Endodermal cell (in vitro differentiated cells): Measurements from ENCODE around the gene RPL38. TPM values are rescaled to one million over a fixed set of nuclear protein-coding genes. Genes with fewer than 3 reads are reported as not detected.

Experiments
- DNase-seq: peaks from one replicate; pipeline ENCODE4 v3.0.0-alpha.2; 2017
- H3K27ac ChIP-seq: 2 replicates; pipeline ENCODE4 v1.5.1; 2013; ENCODE audit warnings: mild to moderate bottlenecking, low read depth, low read length, moderate library complexity
- H3K27me3 ChIP-seq: 2 replicates; pipeline ENCODE4 v1.6.1; 2013; ENCODE audit warnings: mild to moderate bottlenecking, low read length, moderate library complexity; ENCODE audit not compliant: insufficient read depth, control insufficient read depth, poor library complexity, severe bottlenecking
- H3K36me3 ChIP-seq: 2 replicates; pipeline ENCODE4 v1.7.0; 2013; ENCODE audit warnings: mild to moderate bottlenecking, low read length, moderate library complexity; ENCODE audit not compliant: control insufficient read depth, insufficient read depth
- H3K4me1 ChIP-seq: one replicate; pipeline ENCODE4 v1.7.0; 2013; ENCODE audit warnings: low read length; ENCODE audit not compliant: control insufficient read depth, insufficient read depth
- H3K4me3 ChIP-seq: 2 replicates; pipeline ENCODE4 v1.5.1; 2013; ENCODE audit warnings: mild to moderate bottlenecking, low read length, moderate library complexity
- H3K9ac ChIP-seq: 2 replicates; pipeline ENCODE4 v1.6.1; 2013; ENCODE audit warnings: mild to moderate bottlenecking, low read length, moderate library complexity; ENCODE audit not compliant: poor library complexity, severe bottlenecking; ENCODE audit errors: extremely low read depth
- H3K9me3 ChIP-seq: 2 replicates; pipeline ENCODE4 v1.6.1; 2013; ENCODE audit warnings: mild to moderate bottlenecking, low read length, moderate library complexity; ENCODE audit not compliant: control insufficient read depth
- H3K27ac Mint-ChIP-seq: 2 replicates; pipeline ENCODE4 v1.8.0; 2020; ENCODE audit warnings: mixed read lengths
- H3K27me3 Mint-ChIP-seq: 2 replicates; pipeline ENCODE4 v1.8.0; 2021; ENCODE audit warnings: mild to moderate bottlenecking, mixed read lengths; ENCODE audit not compliant: insufficient read depth
- H3K36me3 Mint-ChIP-seq: 2 replicates; pipeline ENCODE4 v1.8.0; 2020; ENCODE audit warnings: low read depth, mixed read lengths
- H3K4me1 Mint-ChIP-seq: 2 replicates; pipeline ENCODE4 v1.8.0; 2020; ENCODE audit warnings: mixed read lengths
- H3K4me3 Mint-ChIP-seq: 2 replicates; pipeline ENCODE4 v1.8.0; 2020; ENCODE audit warnings: mild to moderate bottlenecking, moderate library complexity, mixed read lengths
- H3K9me3 Mint-ChIP-seq: 2 replicates; pipeline ENCODE4 v1.8.0; 2020; ENCODE audit warnings: mild to moderate bottlenecking, mixed read lengths
- WGBS, 2 experiments: methylation state at CpG; one replicate each; pipeline versions ENCODE4 v1.1.5 to v1.1.7; 2013; ENCODE audit warnings: missing lambda C conversion rate in 2 of 2, mixed read lengths in 1 of 2; ENCODE audit not compliant: insufficient coverage in 1 of 2, insufficient read length in 1 of 2; 5-methylcytosine and 5-hydroxymethylcytosine counted together
- total RNA-seq, 2 donors: library from RNA; stranded (reverse); fragmentation: NEBNext Ultra II Directional in 1 of 2; extraction: Animal tissue kit (Norgen Biotek cat#: 25700) in 1 of 2; gene quantifications; 2 replicates in 1 of 2; 3 replicates in 1 of 2; pipeline ENCODE4 v1.2.1, GENCODE V29; 2021
- TF ChIP-seq, protein P1 (sequence below): fragments of 200-600 bp; sonication (generic); conservative IDR thresholded peaks from 2 replicates; pipeline ENCODE4 v1.5.0; 2021; ENCODE audit warnings: antibody characterized with exemption, mild to moderate bottlenecking

The RPL38 gene
- total RNA-seq, 2 donors from 2014 or later, result 1,155 to 1,199 TPM

DNA sequence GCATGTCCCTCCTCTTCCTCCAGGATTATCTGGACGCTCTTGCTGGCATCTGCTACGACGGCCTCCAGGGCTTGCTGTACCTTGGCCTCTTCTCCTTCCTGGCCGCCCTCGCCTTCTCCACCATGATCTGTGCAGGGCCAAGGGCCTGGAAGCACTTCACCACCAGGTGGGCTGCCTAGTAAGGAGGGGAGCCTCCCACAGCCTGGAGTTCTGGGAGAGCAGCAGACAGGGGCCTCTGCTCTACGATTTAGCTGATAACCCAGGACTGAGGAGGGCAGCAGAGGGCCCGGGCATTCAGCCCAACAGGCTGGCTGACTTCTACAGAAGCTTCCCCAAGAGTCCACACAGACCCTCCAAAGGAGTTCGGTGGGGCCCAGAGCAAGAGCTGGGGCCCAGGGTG is 48.7 kb downstream of the RPL38 start:
- Histone ChIP-seq H3K27ac (no peak overlapping the region), H3K36me3 (no peaks in the 10 kb centered on the region), H3K4me1 (no peaks in the 10 kb centered on the region), H3K9me3 (no peaks in the 10 kb centered on the region), H3K4me3 (no peak overlapping the region), H3K27me3 (no peaks in the 10 kb centered on the region), H3K9ac (no peak overlapping the region)
- Mint-ChIP-seq H3K36me3 (no peaks in the 10 kb centered on the region), H3K27me3 (peaks cover 8% of the 10 kb centered on the region), H3K4me3 (no peak overlapping the region), H3K27ac (no peak overlapping the region), H3K4me1 (peaks cover 2% of the 10 kb centered on the region), H3K9me3 (no peaks in the 10 kb centered on the region)
- WGBS, 2 experiments, result 84 to 90% methylated on average over 3 to 8 of the region's 8 CpGs
- TF ChIP-seq, protein P1, sequence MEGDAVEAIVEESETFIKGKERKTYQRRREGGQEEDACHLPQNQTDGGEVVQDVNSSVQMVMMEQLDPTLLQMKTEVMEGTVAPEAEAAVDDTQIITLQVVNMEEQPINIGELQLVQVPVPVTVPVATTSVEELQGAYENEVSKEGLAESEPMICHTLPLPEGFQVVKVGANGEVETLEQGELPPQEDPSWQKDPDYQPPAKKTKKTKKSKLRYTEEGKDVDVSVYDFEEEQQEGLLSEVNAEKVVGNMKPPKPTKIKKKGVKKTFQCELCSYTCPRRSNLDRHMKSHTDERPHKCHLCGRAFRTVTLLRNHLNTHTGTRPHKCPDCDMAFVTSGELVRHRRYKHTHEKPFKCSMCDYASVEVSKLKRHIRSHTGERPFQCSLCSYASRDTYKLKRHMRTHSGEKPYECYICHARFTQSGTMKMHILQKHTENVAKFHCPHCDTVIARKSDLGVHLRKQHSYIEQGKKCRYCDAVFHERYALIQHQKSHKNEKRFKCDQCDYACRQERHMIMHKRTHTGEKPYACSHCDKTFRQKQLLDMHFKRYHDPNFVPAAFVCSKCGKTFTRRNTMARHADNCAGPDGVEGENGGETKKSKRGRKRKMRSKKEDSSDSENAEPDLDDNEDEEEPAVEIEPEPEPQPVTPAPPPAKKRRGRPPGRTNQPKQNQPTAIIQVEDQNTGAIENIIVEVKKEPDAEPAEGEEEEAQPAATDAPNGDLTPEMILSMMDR, result peak; percentile 43
- no peak for DNase-seq

- Mint-ChIP-seq H3K36me3 (no peaks in the 10 kb centered on the region), H3K9me3 (no peaks in the 10 kb centered on the region), H3K4me3 (no peak overlapping the region), H3K27me3 (peaks cover 7% of the 10 kb centered on the region), H3K4me1 (peaks cover 2% of the 10 kb centered on the region), H3K27ac (no peak overlapping the region)
- H3K4me1 ChIP-seq, result no peaks in the 10 kb centered on the region
- no peak for DNase-seq
- H3K27me3 ChIP-seq, result no peaks in the 10 kb centered on the region
- no peaks in the 10 kb centered on the region for H3K36me3 ChIP-seq
- 81 to 92% methylated on average over 7 to 13 of the region's 13 CpGs for WGBS, 2 experiments
- TF ChIP-seq, protein P1, result no peak
- H3K27ac ChIP-seq, result no peak overlapping the region
- H3K9ac ChIP-seq, result no peak overlapping the region
- no peaks in the 10 kb centered on the region for H3K9me3 ChIP-seq
- H3K4me3 ChIP-seq, result no peak overlapping the region
These were observed 49.6 kb downstream of the RPL38 start for GRCh38 chr17:74253036-74253435.

- 94 to 95% methylated on average over 10 of the region's 10 CpGs for WGBS, 2 experiments
- no peaks in the 10 kb centered on the region for H3K9me3 ChIP-seq
- no peak overlapping the region for H3K27ac ChIP-seq
- no peaks in the 10 kb centered on the region for H3K9me3 Mint-ChIP-seq
- peaks cover 18% of the 10 kb centered on the region for H3K4me1 Mint-ChIP-seq
- H3K36me3 Mint-ChIP-seq, result no peaks in the 10 kb centered on the region
- no peak overlapping the region for H3K27ac Mint-ChIP-seq
- TF ChIP-seq, protein P1, result no peak
- DNase-seq, result no peak
- no peak overlapping the region for H3K9ac ChIP-seq
- peaks cover 13% of the 10 kb centered on the region for H3K4me1 ChIP-seq
- H3K4me3 Mint-ChIP-seq, result no peak overlapping the region
- H3K27me3 ChIP-seq, result no peaks in the 10 kb centered on the region
- no peak overlapping the region for H3K4me3 ChIP-seq
- no peaks in the 10 kb centered on the region for H3K36me3 ChIP-seq
- H3K27me3 Mint-ChIP-seq, result peaks cover 7% of the 10 kb centered on the region
These were observed 53.8 kb downstream of the RPL38 start for GRCh38 chr17:74257311-74257710.
